IMR-90 (cell line): Measurements from ENCODE around the gene SH3BP2. TPM values are rescaled to one million over a fixed set of nuclear protein-coding genes. Genes with fewer than 3 reads are reported as not detected.

Experiments
- ATAC-seq: fragments of 200-7000 bp; cut with Tn5 transposase; 2 replicates; pipeline ENCODE4 v1.9.1; 2020; ENCODE audit warnings: low read depth, mild to moderate bottlenecking, moderate library complexity
- BruUV-seq: library from RNA; stranded (reverse); fragments of 400-500 nt; replicated peaks from 2 replicates; lab custom pipeline; 2021; lab: Mats Ljungman, UMichigan
- CTCF ChIA-PET: fragments of 300-600 bp; formaldehyde crosslinking; extraction: SDS; loops from one replicate; lab custom pipeline; 2021; ENCODE audit warnings: antibody characterized with exemption; lab: Yijun Ruan, JAX
- POLR2A ChIA-PET: fragments of 300-600 bp; sonication (Branson Sonifier 250); formaldehyde crosslinking; loops from one replicate; lab custom pipeline; 2022; ENCODE audit warnings: antibody characterized with exemption; ENCODE audit not compliant: unreplicated experiment; lab: Charles Lee
- DNase-seq: peaks from one replicate; pipeline ENCODE4 v3.0.0; 2013
- H2AFZ ChIP-seq: replicated peaks from 2 replicates; pipeline ENCODE3; 2013; ENCODE audit warnings: low read length, mild to moderate bottlenecking; ENCODE audit not compliant: poor library complexity
- H2AK5ac ChIP-seq: 2 replicates; pipeline ENCODE4 v1.6.1; 2013; ENCODE audit warnings: low read depth, low read length, inconsistent platforms
- H2AK9ac ChIP-seq: replicated peaks from 2 replicates; pipeline ENCODE3; 2013; ENCODE audit warnings: mild to moderate bottlenecking, low read depth, low read length, moderate library complexity; ENCODE audit not compliant: poor library complexity
- H2BK120ac ChIP-seq: 2 replicates; pipeline ENCODE4 v1.6.1; 2013; ENCODE audit warnings: low read depth, low read length, inconsistent platforms
- H2BK15ac ChIP-seq: 3 replicates; pipeline ENCODE4 v1.6.1; 2013; ENCODE audit warnings: low read depth, low read length, inconsistent platforms
- H2BK20ac ChIP-seq: 2 replicates; pipeline ENCODE4 v1.6.1; 2013; ENCODE audit warnings: low read depth, mild to moderate bottlenecking, inconsistent platforms, low read length, moderate library complexity
- H2BK5ac ChIP-seq: 2 replicates; pipeline ENCODE4 v1.6.1; 2013; ENCODE audit warnings: mild to moderate bottlenecking, low read depth, low read length, inconsistent platforms; ENCODE audit not compliant: poor library complexity, severe bottlenecking
- H3K14ac ChIP-seq: replicated peaks from 2 replicates; pipeline ENCODE4 v1.6.1; 2013; ENCODE audit warnings: low read depth, low read length, inconsistent platforms
- H3K18ac ChIP-seq: 2 replicates; pipeline ENCODE4 v1.6.1; 2013; ENCODE audit warnings: low read depth, low read length, control low read depth
- H3K23ac ChIP-seq: 2 replicates; pipeline ENCODE4 v1.6.1; 2013; ENCODE audit warnings: low read depth, low read length, inconsistent platforms
- H3K27ac ChIP-seq: 2 replicates; pipeline ENCODE4 v1.5.1; 2013; ENCODE audit warnings: mild to moderate bottlenecking, control low read depth, low read length; ENCODE audit not compliant: insufficient read depth
- H3K27me3 ChIP-seq: 2 replicates; pipeline ENCODE4 v1.6.1; 2013; ENCODE audit warnings: low read length; ENCODE audit not compliant: control insufficient read depth, insufficient read depth
- H3K36me3 ChIP-seq: 2 replicates; pipeline ENCODE4 v1.6.1; 2013; ENCODE audit warnings: low read length, mixed read lengths; ENCODE audit not compliant: control insufficient read depth, insufficient read depth
- H3K4ac ChIP-seq: 2 replicates; pipeline ENCODE4 v1.6.1; 2013; ENCODE audit warnings: low read depth, low read length, inconsistent platforms
- H3K4me1 ChIP-seq: 2 replicates; pipeline ENCODE4 v1.6.1; 2013; ENCODE audit warnings: low read length, mixed read lengths; ENCODE audit not compliant: control insufficient read depth, insufficient read depth
- H3K4me2 ChIP-seq: 2 replicates; pipeline ENCODE4 v1.6.1; 2013; ENCODE audit warnings: low read depth, mild to moderate bottlenecking, control low read depth, low read length, moderate library complexity
- H3K4me3 ChIP-seq: 2 replicates; pipeline ENCODE4 v1.5.1; 2013; ENCODE audit warnings: low read depth, mild to moderate bottlenecking, control low read depth, low read length, moderate library complexity; ENCODE audit not compliant: insufficient read depth
- H3K56ac ChIP-seq: 2 replicates; pipeline ENCODE4 v1.6.1; 2013; ENCODE audit warnings: low read length, inconsistent platforms; ENCODE audit not compliant: insufficient read depth; ENCODE audit errors: extremely low read depth
- H3K79me1 ChIP-seq, 2 experiments: 2 replicates each; pipeline ENCODE4 v1.6.1; 2013; ENCODE audit warnings: low read length in 2 of 2, inconsistent platforms in 1 of 2, low read depth in 1 of 2
- H3K9ac ChIP-seq: 2 replicates; pipeline ENCODE4 v1.6.1; 2013; ENCODE audit warnings: low read depth, low read length, control low read depth
- H3K9me1 ChIP-seq: 2 replicates; pipeline ENCODE4 v1.6.1; 2013; ENCODE audit warnings: low read length, inconsistent platforms; ENCODE audit not compliant: insufficient read depth
- H3K9me3 ChIP-seq: 2 replicates; pipeline ENCODE4 v1.6.1; 2013; ENCODE audit warnings: low read length; ENCODE audit not compliant: control insufficient read depth, insufficient read depth
- H4K20me1 ChIP-seq: 2 replicates; pipeline ENCODE4 v1.6.1; 2013; ENCODE audit warnings: low read length, inconsistent platforms; ENCODE audit not compliant: insufficient read depth
- H4K5ac ChIP-seq: 2 replicates; pipeline ENCODE4 v1.6.1; 2013; ENCODE audit warnings: mild to moderate bottlenecking, low read depth, low read length, control low read depth
- H4K8ac ChIP-seq, 2 experiments: 2 replicates each; pipeline ENCODE4 v1.6.1; 2013; ENCODE audit warnings: low read depth in 2 of 2, low read length in 2 of 2, control low read depth in 1 of 2, inconsistent platforms in 1 of 2
- H4K91ac ChIP-seq: 2 replicates; pipeline ENCODE4 v1.6.1; 2013; ENCODE audit warnings: low read depth, low read length, inconsistent platforms; ENCODE audit not compliant: insufficient read depth
- BHLHE40 ChIP-seq: fragments of 150-350 bp; IDR thresholded peaks from 2 replicates; pipeline ENCODE4 v1.6.1; 2016; ENCODE audit warnings: mild to moderate bottlenecking, low read depth, low read length
- CEBPB ChIP-seq: IDR thresholded peaks from 2 replicates; pipeline ENCODE4 v1.6.1; 2012; ENCODE audit warnings: low read depth, low read length, improper control_type of control experiment
- CHD1 ChIP-seq: IDR thresholded peaks from 2 replicates; pipeline ENCODE4 v1.6.1; 2012; ENCODE audit warnings: low read depth, low read length, improper control_type of control experiment
- CTCF ChIP-seq: conservative IDR thresholded peaks from 2 replicates; pipeline ENCODE4 v1.5.1; 2012; ENCODE audit warnings: mild to moderate bottlenecking, low read depth, low read length, improper control_type of control experiment
- FOS ChIP-seq: fragments of 150-350 bp; IDR thresholded peaks from 2 replicates; pipeline ENCODE4 v1.6.1; 2016; ENCODE audit warnings: low read depth, low read length
- MAFK ChIP-seq: IDR thresholded peaks from 2 replicates; pipeline ENCODE4 v1.6.1; 2012; ENCODE audit warnings: low read depth, low read length, improper control_type of control experiment
- MAZ ChIP-seq: IDR thresholded peaks from 2 replicates; pipeline ENCODE4 v1.6.1; 2012; ENCODE audit warnings: low read depth, mild to moderate bottlenecking, low read length, improper control_type of control experiment, moderate library complexity, borderline replicate concordance
- MXI1 ChIP-seq: IDR thresholded peaks from 2 replicates; pipeline ENCODE4 v1.6.1; 2012; ENCODE audit warnings: low read depth, mild to moderate bottlenecking, low read length, moderate library complexity, borderline replicate concordance
- NFE2L2 ChIP-seq: fragments of 150-350 bp; IDR thresholded peaks from 2 replicates; pipeline ENCODE4 v1.6.1; 2016; ENCODE audit warnings: low read depth, mild to moderate bottlenecking, low read length
- POLR2A ChIP-seq: IDR thresholded peaks from 2 replicates; pipeline ENCODE4 v1.6.1; 2012; ENCODE audit warnings: mild to moderate bottlenecking, low read depth, low read length
- RAD21 ChIP-seq: IDR thresholded peaks from 2 replicates; pipeline ENCODE4 v1.6.1; 2012; ENCODE audit warnings: low read length, improper control_type of control experiment
- RCOR1 ChIP-seq: IDR thresholded peaks from 2 replicates; pipeline ENCODE4 v1.6.1; 2012; ENCODE audit warnings: mild to moderate bottlenecking, low read length, improper control_type of control experiment; ENCODE audit not compliant: insufficient replicate concordance
- RFX5 ChIP-seq: IDR thresholded peaks from 2 replicates; pipeline ENCODE4 v1.8.0; 2012; ENCODE audit warnings: low read depth, mild to moderate bottlenecking, low read length, moderate library complexity
- SMC3 ChIP-seq: fragments of 150-350 bp; IDR thresholded peaks from 2 replicates; pipeline ENCODE4 v1.6.1; 2016; ENCODE audit warnings: low read depth, mild to moderate bottlenecking, antibody characterized with exemption, low read length, moderate library complexity
- USF2 ChIP-seq: fragments of 150-350 bp; IDR thresholded peaks from 2 replicates; pipeline ENCODE4 v1.6.1; 2017; ENCODE audit warnings: mild to moderate bottlenecking, antibody characterized with exemption, low read length, low read depth
- WGBS, 2 experiments: methylation state at CpG; one replicate each; pipeline versions ENCODE4 v1.1.5 to v1.1.7; 2013; ENCODE audit warnings: missing lambda C conversion rate in 2 of 2; ENCODE audit not compliant: insufficient read length in 1 of 2; ENCODE audit errors: extremely low coverage in 2 of 2; 5-methylcytosine and 5-hydroxymethylcytosine counted together
- dilution Hi-C: fragments of 300-500 bp; cut with HindIII; formaldehyde crosslinking; loops from one replicate; pipeline ENCODE4 v1.14.3; 2018; ENCODE audit warnings: low sequenced_read_pairs; ENCODE audit not compliant: unreplicated experiment
- in situ Hi-C: fragments of 300-500 bp; cut with MboI; formaldehyde crosslinking; loops from 3 replicates; pipeline ENCODE4 v1.14.3; 2019; ENCODE audit warnings: low sequenced_read_pairs, inconsistent platforms, mixed read lengths
- intact Hi-C: fragments of 100-400 bp; cut with micrococcal nuclease; formaldehyde crosslinking; loops from 2 replicates; pipeline ENCODE4 v1.10.0; 2022
- polyA plus RNA-seq, 3 experiments: library from polyadenylated mRNA; depleted of rRNA; stranded (reverse); fragments of >200 nt; gene quantifications; 2 replicates each; pipeline ENCODE4 v1.2.3, GENCODE V29; 2012; ENCODE audit warnings: low replicate concordance in 1 of 3
- total RNA-seq: library from RNA; depleted of rRNA; stranded (reverse); fragments of >200 nt; gene quantifications from 2 replicates; pipeline ENCODE4 v1.2.3, GENCODE V29; 2012
- TF ChIP-seq, protein P1 (sequence below): fragments of 150-350 bp; IDR thresholded peaks from 2 replicates; pipeline ENCODE4 v1.6.1; 2016; ENCODE audit warnings: low read depth, mild to moderate bottlenecking, low read length, moderate library complexity, borderline replicate concordance

SH3BP2 gene
- total and polyA plus RNA-seq, 2 of the 4 experiments (the other 2 are of a cell fraction): 9.0 to 37.2 TPM

GRCh38 chr4:2866891-2867290, 74.0 kb downstream of the SH3BP2 start:
- POLR2A ChIA-PET: no interaction called here
- Histone ChIP-seq H3K36me3 (peaks cover 2% of the 10 kb centered on the region; the same call in 1 of the 2 replicates), H4K5ac (no peak overlapping the region), H3K4me2 (no peak overlapping the region; the same call in none of the 2 replicates), H2AK9ac (no peak overlapping the region), H4K8ac (no peak overlapping the region), H3K23ac (peak overlapping the region; percentile 39; the same call in 1 of the 2 replicates), H3K14ac (peak overlapping the region; percentile 48; the same call in 1 of the 2 replicates), H3K27me3 (no peaks in the 10 kb centered on the region), H3K9me1 (peaks cover 30% of the 10 kb centered on the region), H3K56ac (no peak overlapping the region), H2BK120ac (no peak overlapping the region), H4K91ac (no peak overlapping the region), H2AFZ (no peak overlapping the region), H3K4me1 (peaks cover 33% of the 10 kb centered on the region), H3K9ac (no peak overlapping the region), H3K4ac (no peak overlapping the region), H2BK20ac (no peak overlapping the region), H4K20me1 (peaks cover 84% of the 10 kb centered on the region), H3K18ac (no peak overlapping the region), H3K4me3 (no peak overlapping the region), H3K9me3 (no peaks in the 10 kb centered on the region), H3K27ac (no peak overlapping the region), H3K79me1 (peaks cover 16 to 84% of the 10 kb centered on the region in 2 experiments), H2BK15ac (no peak overlapping the region), H2AK5ac (no peak overlapping the region), H2BK5ac (no peak overlapping the region)
- DNase-seq: peak; percentile 39
- no peak for ATAC-seq
- in situ Hi-C loops (no loop called here), intact Hi-C loops (no loop called here), dilution Hi-C loops (no loop called here)
- BruUV-seq: no TSS peak
- CTCF ChIA-PET: no interaction called here
- TF ChIP-seq CEBPB (no peak), FOS (no peak), RAD21 (no peak), NFE2L2 (no peak), USF2 (no peak), MXI1 (no peak), BHLHE40 (no peak), CTCF (no peak), CHD1 (no peak), MAFK (no peak), POLR2A (no peak), SMC3 (no peak), MAZ (no peak), RCOR1 (no peak), RFX5 (no peak)
- TF ChIP-seq, protein P1, sequence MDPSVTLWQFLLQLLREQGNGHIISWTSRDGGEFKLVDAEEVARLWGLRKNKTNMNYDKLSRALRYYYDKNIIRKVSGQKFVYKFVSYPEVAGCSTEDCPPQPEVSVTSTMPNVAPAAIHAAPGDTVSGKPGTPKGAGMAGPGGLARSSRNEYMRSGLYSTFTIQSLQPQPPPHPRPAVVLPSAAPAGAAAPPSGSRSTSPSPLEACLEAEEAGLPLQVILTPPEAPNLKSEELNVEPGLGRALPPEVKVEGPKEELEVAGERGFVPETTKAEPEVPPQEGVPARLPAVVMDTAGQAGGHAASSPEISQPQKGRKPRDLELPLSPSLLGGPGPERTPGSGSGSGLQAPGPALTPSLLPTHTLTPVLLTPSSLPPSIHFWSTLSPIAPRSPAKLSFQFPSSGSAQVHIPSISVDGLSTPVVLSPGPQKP: no peak
- no CpG with 5 or more reads among the region's 5 CpGs for WGBS, 2 experiments
